ENCODE results near the gene FAM98A.

FAM98A gene

GRCh38 chr2:33628031-33628827 lies 29.1 kb upstream of the FAM98A start:
- TF ChIP-seq CTCF (IDR thresholded peaks at IDR 0.05; ENCODE audit: low read depth, low read length) = no peak
- DNase-seq (ENCODE audit: extremely low read depth, low read depth) = no peak

GRCh38 chr2:33619028-33619427 lies 19.9 kb upstream of the FAM98A start:
- no peak for TF ChIP-seq CTCF (IDR thresholded peaks at IDR 0.05; ENCODE audit: low read depth, low read length)
- DNase-seq (ENCODE audit: extremely low read depth, low read depth) = no peak

- DNase-seq (ENCODE audit: extremely low read depth, low read depth) = no peak
- no peak for TF ChIP-seq CTCF (IDR thresholded peaks at IDR 0.05; ENCODE audit: low read depth, low read length)
Observed at GRCh38 chr2:33617989-33618388, 18.9 kb upstream of the FAM98A start.

- TF ChIP-seq CTCF (IDR thresholded peaks at IDR 0.05; ENCODE audit: low read depth, low read length) = no peak
- DNase-seq (ENCODE audit: extremely low read depth, low read depth) = no peak
Observed at GRCh38 chr2:33617401-33617800, 18.3 kb upstream of the FAM98A start.

GRCh38 chr2:33616873-33617272 lies 17.8 kb upstream of the FAM98A start:
- TF ChIP-seq CTCF (IDR thresholded peaks at IDR 0.05; ENCODE audit: low read depth, low read length) = no peak
- DNase-seq (ENCODE audit: extremely low read depth, low read depth) = no peak

GRCh38 chr2:33614190-33614589 lies 15.1 kb upstream of the FAM98A start:
- TF ChIP-seq CTCF (IDR thresholded peaks at IDR 0.05; ENCODE audit: low read depth, low read length) = no peak
- no peak for DNase-seq (ENCODE audit: extremely low read depth, low read depth)

- no peak for DNase-seq (ENCODE audit: extremely low read depth, low read depth)
Observed at GRCh38 chr2:33607905-33608304, 8.8 kb upstream of the FAM98A start.

More at GRCh38 chr2:33607905-33608304, 8.8 kb upstream of the FAM98A start:
- TF ChIP-seq CTCF (IDR thresholded peaks at IDR 0.05; ENCODE audit: low read depth, low read length) = no peak

All from AG09319 (cell line).